OCI-LY7 (cell line): ENCODE measurements around the gene CASKIN1. TPM values are rescaled to one million over a fixed set of nuclear protein-coding genes. Genes with fewer than 3 reads are reported as not detected.

Source experiments
- BruUV-seq: library from RNA; stranded (reverse); fragments of 400-500 nt; replicated peaks from 2 replicates; lab custom pipeline; 2021; lab: Mats Ljungman, UMichigan
- CTCF ChIA-PET: fragments of 300-600 bp; sonication (Branson Sonifier 250); formaldehyde crosslinking; loops from one replicate; lab custom pipeline; 2022; ENCODE audit warnings: antibody characterized with exemption; ENCODE audit not compliant: unreplicated experiment; lab: Charles Lee
- POLR2A ChIA-PET: fragments of 300-600 bp; sonication (Branson Sonifier 250); formaldehyde crosslinking; loops from one replicate; lab custom pipeline; 2022; ENCODE audit warnings: antibody characterized with exemption; lab: Charles Lee
- DNase-seq: peaks from one replicate; pipeline ENCODE4 v3.0.0-alpha.2; 2015; ENCODE audit warnings: low spot score
- H2AFZ ChIP-seq: fragments of 200-600 bp; sonication (generic), shearing (Covaris generic); 2 replicates; pipeline ENCODE4 v1.6.1; 2014; ENCODE audit warnings: mild to moderate bottlenecking, antibody characterized with exemption, low read length, moderate library complexity
- H3K27ac ChIP-seq: fragments of 200-600 bp; sonication (generic); 2 replicates; pipeline ENCODE4 v1.5.1; 2014; ENCODE audit warnings: mixed run types, low read depth, mild to moderate bottlenecking, moderate library complexity, low read length, inconsistent platforms; ENCODE audit not compliant: poor library complexity, severe bottlenecking
- H3K36me3 ChIP-seq: fragments of 200-600 bp; sonication (generic); 2 replicates; pipeline ENCODE4 v1.6.1; 2014; ENCODE audit warnings: mild to moderate bottlenecking, antibody characterized with exemption, low read length, moderate library complexity, mixed read lengths; ENCODE audit not compliant: insufficient read depth
- H3K4me1 ChIP-seq: fragments of 200-600 bp; sonication (generic); 2 replicates; pipeline ENCODE4 v1.5.1; 2014; ENCODE audit warnings: mild to moderate bottlenecking, low read length; ENCODE audit not compliant: insufficient read depth, poor library complexity, severe bottlenecking
- H3K4me2 ChIP-seq: fragments of 200-600 bp; sonication (generic); 2 replicates; pipeline ENCODE4 v1.6.1; 2014; ENCODE audit warnings: mild to moderate bottlenecking, low read length
- H3K4me3 ChIP-seq: fragments of 200-600 bp; sonication (generic); 2 replicates; pipeline ENCODE4 v1.5.1; 2014; ENCODE audit warnings: mild to moderate bottlenecking, low read depth, low read length; ENCODE audit not compliant: poor library complexity, severe bottlenecking
- H3K79me2 ChIP-seq: fragments of 200-600 bp; sonication (generic); 2 replicates; pipeline ENCODE4 v1.6.1; 2016; ENCODE audit warnings: low read depth, mild to moderate bottlenecking, low read length, moderate library complexity, mixed read lengths; ENCODE audit not compliant: insufficient read depth
- H3K9me2 ChIP-seq: fragments of 200-600 bp; sonication (generic); 2 replicates; pipeline ENCODE4 v1.6.1; 2016; ENCODE audit warnings: mild to moderate bottlenecking, low read length, mixed read lengths; ENCODE audit not compliant: insufficient read depth
- H3K9me3 ChIP-seq: fragments of 200-600 bp; sonication (generic); 2 replicates; pipeline ENCODE4 v1.6.1; 2014; ENCODE audit warnings: mild to moderate bottlenecking, mixed run types, low read length, mixed read lengths
- H4K20me1 ChIP-seq: fragments of 200-600 bp; sonication (generic); 2 replicates; pipeline ENCODE4 v1.6.1; 2014; ENCODE audit warnings: mild to moderate bottlenecking, antibody characterized with exemption, low read length, moderate library complexity, mixed read lengths; ENCODE audit not compliant: insufficient read depth
- CTCF ChIP-seq: fragments of 200-600 bp; sonication (generic); conservative IDR thresholded peaks from 2 replicates; pipeline ENCODE4 v1.5.1; 2014; ENCODE audit warnings: mild to moderate bottlenecking, antibody characterized with exemption, low read length, moderate library complexity, mixed read lengths
- EZH2phosphoT487 ChIP-seq: fragments of 200-600 bp; sonication (generic); IDR thresholded peaks from 2 replicates; pipeline ENCODE4 v1.6.1; 2018; ENCODE audit warnings: low read depth, borderline replicate concordance, mild to moderate bottlenecking, mixed run types, antibody characterized with exemption, low read length, moderate library complexity, mixed read lengths
- intact Hi-C: fragments of 100-400 bp; cut with micrococcal nuclease; formaldehyde crosslinking; loops from one replicate; pipeline ENCODE4 v1.10.0; 2022; ENCODE audit not compliant: unreplicated experiment
- total RNA-seq, 2 experiments: library from RNA; depleted of rRNA in 1 of 2; stranded (reverse); fragments of >200 nt in 1 of 2; shearing (Covaris generic) in 1 of 2; gene quantifications; 2 replicates each; pipeline ENCODE4 v1.2.3, GENCODE V29; 2014 to 2022

Gene CASKIN1
- total RNA-seq, 2 experiments from 2014 or later = 0.06 to 0.09 TPM

DNA sequence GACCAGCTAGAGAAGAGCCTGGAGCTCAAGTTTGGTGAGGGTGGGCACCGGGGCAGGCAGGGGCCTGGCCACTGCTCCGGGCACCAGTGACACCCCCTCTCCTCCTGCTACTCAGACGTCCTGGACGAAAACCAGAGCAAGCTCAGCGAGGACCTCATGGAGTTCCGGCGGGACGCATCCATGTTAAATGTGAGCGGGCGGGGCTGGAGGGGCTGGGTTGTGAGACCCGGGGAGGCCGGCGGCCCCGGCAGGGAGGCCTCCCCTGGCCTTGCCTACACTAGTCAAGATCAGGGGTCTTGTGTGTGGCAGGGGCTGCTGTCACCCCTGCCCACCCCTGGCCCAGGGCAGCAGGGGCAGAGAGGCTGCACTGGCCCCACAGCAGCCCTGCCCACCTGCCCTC lies 23.0 kb downstream of the CASKIN1 start:
- BruUV-seq = no TSS peak
- CTCF ChIA-PET = no interaction called here

DNA sequence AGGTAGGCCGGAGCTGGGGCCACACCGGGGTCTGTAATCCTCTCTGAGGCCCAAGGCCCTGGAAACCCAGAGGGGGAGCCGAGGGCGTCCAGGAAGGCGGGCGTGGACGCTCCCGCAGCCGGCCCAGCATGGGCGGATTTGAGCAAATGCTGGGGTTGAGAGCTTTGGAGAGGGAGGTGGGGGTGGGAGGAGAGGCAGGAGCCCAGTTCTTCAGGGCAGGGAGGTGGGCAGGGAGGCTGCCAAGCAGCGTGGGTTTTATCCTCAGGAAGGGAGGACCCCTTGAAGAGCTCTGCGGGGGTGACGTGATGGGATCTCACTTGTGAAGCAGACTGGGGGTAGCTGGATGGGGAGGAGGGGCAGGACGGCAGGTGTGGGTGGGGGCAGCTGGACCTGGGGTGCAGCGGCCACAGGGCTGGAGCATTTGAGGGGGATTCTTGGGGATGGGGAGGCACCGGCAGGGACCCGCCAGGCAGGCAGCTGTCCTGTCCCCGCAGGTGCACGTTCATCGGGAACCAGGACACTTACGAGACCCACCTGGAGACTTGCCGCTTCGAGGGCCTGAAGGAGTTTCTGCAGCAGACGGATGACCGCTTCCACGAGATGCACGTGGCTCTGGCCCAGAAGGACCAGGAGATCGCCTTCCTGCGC lies 23.6 kb downstream of the CASKIN1 start:
- H2AFZ ChIP-seq = no peak overlapping the region
- intact Hi-C loops = no loop called here
- ChIA-PET CTCF (no interaction called here), POLR2A (interaction anchor here (0.5 kb wide), 1 partner anchor 188 kb away, joined by 3 read pairs; no protein-coding TSS in a partner anchor)
- no peaks in the 10 kb centered on the region for H4K20me1 ChIP-seq
- BruUV-seq = no TSS peak
- peaks cover 54% of the 10 kb centered on the region for H3K36me3 ChIP-seq
- DNase-seq = no peak
- no peak overlapping the region for H3K27ac ChIP-seq
- H3K9me2 ChIP-seq = no peaks in the 10 kb centered on the region
- TF ChIP-seq EZH2phosphoT487 (no peak), CTCF (no peak)
- no peaks in the 10 kb centered on the region for H3K4me1 ChIP-seq
- no peaks in the 10 kb centered on the region for H3K9me3 ChIP-seq
- H3K79me2 ChIP-seq = no peaks in the 10 kb centered on the region
- H3K4me2 ChIP-seq = no peak overlapping the region
- H3K4me3 ChIP-seq = no peak overlapping the region

More for the DNA sequence above, 23.0 kb downstream of the CASKIN1 start:
- Histone ChIP-seq H3K9me3 (no peaks in the 10 kb centered on the region), H4K20me1 (no peaks in the 10 kb centered on the region), H2AFZ (no peak overlapping the region), H3K36me3 (peaks cover 54% of the 10 kb centered on the region), H3K79me2 (no peaks in the 10 kb centered on the region), H3K4me1 (no peaks in the 10 kb centered on the region), H3K27ac (no peak overlapping the region), H3K4me2 (no peak overlapping the region), H3K9me2 (no peaks in the 10 kb centered on the region), H3K4me3 (no peak overlapping the region)
- intact Hi-C loops = no loop called here
- TF ChIP-seq CTCF (no peak), EZH2phosphoT487 (no peak)
- no peak for DNase-seq
- POLR2A ChIA-PET = interaction anchor here (0.5 kb wide), 1 partner anchor 189 kb away, joined by 3 read pairs; no protein-coding TSS in a partner anchor

DNA sequence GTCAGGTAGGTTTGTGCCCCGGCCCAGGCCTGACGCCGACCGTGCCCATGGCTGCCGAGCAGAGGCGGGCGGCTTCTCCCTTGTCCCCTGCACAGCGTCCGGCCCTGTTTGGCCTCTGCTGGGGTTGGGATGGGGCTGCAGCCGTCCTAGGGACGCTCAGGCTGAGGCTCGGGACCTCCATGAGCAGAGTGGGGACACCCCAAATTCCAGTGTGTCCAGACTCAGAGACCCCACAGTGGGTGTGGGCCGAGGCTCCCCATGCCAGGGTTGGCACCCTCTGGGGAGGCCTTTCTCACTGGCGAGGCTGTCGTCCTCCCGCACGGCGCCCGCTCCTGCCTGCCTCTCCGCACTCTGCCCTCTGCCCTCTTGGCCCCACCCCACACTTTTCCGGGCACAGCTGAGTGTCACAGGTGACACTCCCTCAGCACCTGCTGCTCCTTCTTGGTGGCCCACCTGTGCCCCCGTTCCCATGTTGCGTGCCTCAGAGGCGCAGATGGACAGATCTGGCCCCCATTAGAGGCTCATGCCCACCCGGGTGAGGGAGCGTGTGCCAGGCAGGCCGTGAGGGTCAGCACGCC lies 24.7 kb downstream of the CASKIN1 start:
- H3K79me2 ChIP-seq = no peaks in the 10 kb centered on the region
- TF ChIP-seq CTCF = no peak
- TF ChIP-seq EZH2phosphoT487 = no peak
- no peak overlapping the region for H3K4me3 ChIP-seq
- H3K9me2 ChIP-seq = no peaks in the 10 kb centered on the region
- no TSS peak for BruUV-seq
- H2AFZ ChIP-seq = no peak overlapping the region
- CTCF ChIA-PET = no interaction called here
- POLR2A ChIA-PET = no interaction called here
- intact Hi-C loops = no loop called here
- H3K4me2 ChIP-seq = no peak overlapping the region
- peaks cover 54% of the 10 kb centered on the region for H3K36me3 ChIP-seq
- H3K9me3 ChIP-seq = no peaks in the 10 kb centered on the region
- no peaks in the 10 kb centered on the region for H3K4me1 ChIP-seq
- DNase-seq = no peak
- no peaks in the 10 kb centered on the region for H4K20me1 ChIP-seq
- H3K27ac ChIP-seq = no peak overlapping the region
